ENCODE measurements around the gene IGSF21. TPM values are rescaled to one million over a fixed set of nuclear protein-coding genes. Genes with fewer than 3 reads are reported as not detected.

Gene IGSF21
- total RNA-seq, 1 donor from 2014 or later, result not detected

GRCh38 chr1:18154430-18155194 is 47.0 kb downstream of the IGSF21 start:
- H3K4me3 Mint-ChIP-seq, result no peak overlapping the region

GRCh38 chr1:18155881-18156385 is 48.3 kb downstream of the IGSF21 start:
- Mint-ChIP-seq H3K36me3 (no peaks in the 10 kb centered on the region), H3K27me3 (ENCODE audit: low read depth) (peaks cover 28% of the 10 kb centered on the region), H3K4me1 (no peaks in the 10 kb centered on the region), H3K4me3 (no peak overlapping the region), H3K27ac (no peak overlapping the region), H3K9me3 (no peaks in the 10 kb centered on the region)
- TF ChIP-seq, protein P1, sequence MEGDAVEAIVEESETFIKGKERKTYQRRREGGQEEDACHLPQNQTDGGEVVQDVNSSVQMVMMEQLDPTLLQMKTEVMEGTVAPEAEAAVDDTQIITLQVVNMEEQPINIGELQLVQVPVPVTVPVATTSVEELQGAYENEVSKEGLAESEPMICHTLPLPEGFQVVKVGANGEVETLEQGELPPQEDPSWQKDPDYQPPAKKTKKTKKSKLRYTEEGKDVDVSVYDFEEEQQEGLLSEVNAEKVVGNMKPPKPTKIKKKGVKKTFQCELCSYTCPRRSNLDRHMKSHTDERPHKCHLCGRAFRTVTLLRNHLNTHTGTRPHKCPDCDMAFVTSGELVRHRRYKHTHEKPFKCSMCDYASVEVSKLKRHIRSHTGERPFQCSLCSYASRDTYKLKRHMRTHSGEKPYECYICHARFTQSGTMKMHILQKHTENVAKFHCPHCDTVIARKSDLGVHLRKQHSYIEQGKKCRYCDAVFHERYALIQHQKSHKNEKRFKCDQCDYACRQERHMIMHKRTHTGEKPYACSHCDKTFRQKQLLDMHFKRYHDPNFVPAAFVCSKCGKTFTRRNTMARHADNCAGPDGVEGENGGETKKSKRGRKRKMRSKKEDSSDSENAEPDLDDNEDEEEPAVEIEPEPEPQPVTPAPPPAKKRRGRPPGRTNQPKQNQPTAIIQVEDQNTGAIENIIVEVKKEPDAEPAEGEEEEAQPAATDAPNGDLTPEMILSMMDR (IDR thresholded peaks at IDR 0.05; ENCODE audit: unreplicated experiment), result no peak
- no peak for DNase-seq (ENCODE audit: low spot score in 2 of 2, unreplicated experiment in 2 of 2)

More at GRCh38 chr1:18154430-18155194, 47.0 kb downstream of the IGSF21 start:
- H3K9me3 Mint-ChIP-seq, result no peaks in the 10 kb centered on the region
- TF ChIP-seq, protein P1 (IDR thresholded peaks at IDR 0.05; ENCODE audit: unreplicated experiment), result no peak
- no peak overlapping the region for H3K27ac Mint-ChIP-seq
- peaks cover 31% of the 10 kb centered on the region for H3K27me3 Mint-ChIP-seq (ENCODE audit: low read depth)
- no peak for DNase-seq (ENCODE audit: low spot score in 2 of 2, unreplicated experiment in 2 of 2)
- H3K4me1 Mint-ChIP-seq, result no peaks in the 10 kb centered on the region
- H3K36me3 Mint-ChIP-seq, result no peaks in the 10 kb centered on the region

DNA sequence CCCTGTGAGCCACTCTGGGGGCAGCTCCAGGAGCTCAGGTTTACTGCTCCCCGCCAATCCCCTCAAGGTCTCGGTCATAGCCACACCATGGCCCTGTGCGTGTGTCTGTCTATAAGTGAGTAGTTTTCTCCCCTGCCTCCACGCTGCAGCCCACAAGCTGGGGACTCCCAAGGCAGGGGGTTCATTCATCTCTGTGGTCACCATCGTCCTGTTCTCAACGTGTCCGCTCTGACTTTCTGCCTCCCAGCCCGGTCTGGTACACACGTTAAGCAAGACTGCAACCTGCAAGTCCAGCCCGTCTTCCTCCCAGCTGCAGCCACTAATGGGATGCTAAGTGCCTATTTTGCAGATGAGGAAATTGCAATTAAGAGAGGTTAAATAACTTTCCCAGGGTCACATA is 49.8 kb downstream of the IGSF21 start:
- Mint-ChIP-seq H3K4me3 (no peak overlapping the region), H3K36me3 (no peaks in the 10 kb centered on the region), H3K4me1 (peaks cover 5% of the 10 kb centered on the region), H3K27ac (no peak overlapping the region), H3K9me3 (no peaks in the 10 kb centered on the region), H3K27me3 (ENCODE audit: low read depth) (peaks cover 19% of the 10 kb centered on the region)
- TF ChIP-seq, protein P1 (IDR thresholded peaks at IDR 0.05; ENCODE audit: unreplicated experiment), result no peak
- DNase-seq (ENCODE audit: low spot score in 2 of 2, unreplicated experiment in 2 of 2), result no peak

DNA sequence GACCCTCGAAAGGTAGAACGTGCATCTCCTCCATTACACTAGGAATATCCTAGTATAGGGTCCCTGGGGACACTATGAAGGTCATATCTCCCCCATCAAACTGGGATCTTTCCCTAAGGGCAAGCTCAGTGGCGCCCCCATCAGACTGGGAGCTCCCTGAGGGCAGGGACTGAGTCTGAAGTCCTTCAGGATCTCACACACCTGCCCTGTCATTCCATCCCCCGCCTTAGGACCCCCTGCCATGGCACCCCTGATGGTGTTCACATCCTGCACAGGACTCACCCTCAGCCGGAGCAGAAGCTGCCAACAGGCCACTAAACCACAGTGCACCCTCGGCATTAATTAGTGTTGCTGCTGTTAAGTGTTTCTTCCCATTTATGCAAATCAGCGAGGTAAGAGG is 50.4 kb downstream of the IGSF21 start:
- Mint-ChIP-seq H3K9me3 (no peaks in the 10 kb centered on the region), H3K27ac (no peak overlapping the region), H3K27me3 (ENCODE audit: low read depth) (peaks cover 19% of the 10 kb centered on the region), H3K4me3 (no peak overlapping the region), H3K4me1 (peaks cover 5% of the 10 kb centered on the region), H3K36me3 (no peaks in the 10 kb centered on the region)
- no peak for DNase-seq (ENCODE audit: low spot score in 2 of 2, unreplicated experiment in 2 of 2)
- TF ChIP-seq, protein P1 (IDR thresholded peaks at IDR 0.05; ENCODE audit: unreplicated experiment), result no peak

GRCh38 chr1:18158714-18159113 is 51.1 kb downstream of the IGSF21 start:
- H3K9me3 Mint-ChIP-seq, result no peaks in the 10 kb centered on the region
- H3K27ac Mint-ChIP-seq, result no peak overlapping the region
- H3K4me1 Mint-ChIP-seq, result peaks cover 5% of the 10 kb centered on the region
- no peak overlapping the region for H3K4me3 Mint-ChIP-seq
- DNase-seq (ENCODE audit: low spot score in 2 of 2, unreplicated experiment in 2 of 2), result no peak
- TF ChIP-seq, protein P1 (IDR thresholded peaks at IDR 0.05; ENCODE audit: unreplicated experiment), result no peak
- H3K36me3 Mint-ChIP-seq, result no peaks in the 10 kb centered on the region
- H3K27me3 Mint-ChIP-seq (ENCODE audit: low read depth), result peaks cover 17% of the 10 kb centered on the region
